ENCODE measurements around the gene TBC1D21.
"Not testable (repeated sequence)": the region's sequence is repeated elsewhere in the genome, so short reads cannot be mapped to it uniquely, and the experiment has no call there.

GRCh38 chr15:73938516-73938915 lies 65.2 kb downstream of the TBC1D21 start:
- not testable (repeated sequence) for TF ChIP-seq CTCF, POLR2A (IDR thresholded peaks at IDR 0.05)
